GM12878 (cell line): ENCODE data around the gene DGKI. TPM values are rescaled to one million over a fixed set of nuclear protein-coding genes. Genes with fewer than 3 reads are reported as not detected.

Experiments used
- ATAC-seq: fragments of 200-7000 bp; cut with Tn5 transposase; 3 replicates; pipeline ENCODE4 v1.9.1; 2020; ENCODE audit warnings: mild to moderate bottlenecking, moderate library complexity
- BruUV-seq: library from RNA; stranded (reverse); fragments of 400-500 nt; replicated peaks from 2 replicates; lab custom pipeline; 2021; lab: Mats Ljungman, UMichigan
- CTCF ChIA-PET: fragments of 300-600 bp; sonication (Branson Sonifier 250); formaldehyde crosslinking; extraction: SDS; loops from one replicate; lab custom pipeline; 2021; ENCODE audit warnings: inconsistent platforms; lab: Yijun Ruan, JAX
- POLR2A ChIA-PET: fragments of 350-600 bp; formaldehyde crosslinking; extraction: SDS; loops from one replicate; lab custom pipeline; 2021; ENCODE audit warnings: inconsistent platforms; lab: Charles Lee
- RAD21 ChIA-PET: fragments of 300-600 bp; sonication (Branson Sonifier 250); formaldehyde crosslinking; loops from one replicate; lab custom pipeline; 2023; ENCODE audit warnings: antibody characterized with exemption; ENCODE audit not compliant: unreplicated experiment; lab: Charles Lee
- SMC1A ChIA-PET: fragments of 300-600 bp; sonication (Branson Sonifier 250); formaldehyde crosslinking; loops from one replicate; lab custom pipeline; 2023; ENCODE audit not compliant: unreplicated experiment, uncharacterized antibody; lab: Charles Lee
- DNase-seq: peaks from one replicate; pipeline ENCODE4 v3.0.0-alpha.2; 2011; ENCODE audit warnings: low read depth, low spot score
- FAIRE-seq: peaks from 3 replicates; lab custom pipeline; 2011; peaks lifted over from hg19 to GRCh38; lab: Jason Lieb, UNC
- H2AFZ ChIP-seq: 2 replicates; pipeline ENCODE4 v1.6.0; 2011; ENCODE audit warnings: low read depth, low read length, control low read depth; ENCODE audit not compliant: control insufficient read depth
- H3K27ac ChIP-seq: 2 replicates; pipeline ENCODE4 v1.5.1; 2011; ENCODE audit warnings: control low read depth; ENCODE audit not compliant: control insufficient read depth, insufficient read depth
- H3K27me3 ChIP-seq, 2 experiments: replicated peaks in 1 of 2; 2 replicates each; pipeline versions ENCODE4 v1.6.0 to v1.6.1; 2011; ENCODE audit warnings: low read length in 1 of 2; ENCODE audit not compliant: control insufficient read depth in 2 of 2, insufficient read depth in 2 of 2
- H3K36me3 ChIP-seq, 2 experiments: 2 replicates each; pipeline ENCODE4 v1.5.1; 2011; ENCODE audit warnings: low read length in 1 of 2; ENCODE audit not compliant: control insufficient read depth in 2 of 2, insufficient read depth in 2 of 2
- H3K4me1 ChIP-seq: 2 replicates; pipeline ENCODE4 v1.6.1; 2011; ENCODE audit warnings: mild to moderate bottlenecking, low read length, moderate library complexity, mixed read lengths; ENCODE audit not compliant: control insufficient read depth, insufficient read depth
- H3K4me2 ChIP-seq: 2 replicates; pipeline ENCODE4 v1.6.0; 2011; ENCODE audit warnings: control low read depth; ENCODE audit not compliant: control insufficient read depth, insufficient read depth
- H3K4me3 ChIP-seq: fragments of 200-600 bp; sonication (generic); 2 replicates; pipeline ENCODE4 v1.5.1; 2016
- H3K79me2 ChIP-seq: 2 replicates; pipeline ENCODE4 v1.6.0; 2011; ENCODE audit warnings: low read length; ENCODE audit not compliant: control insufficient read depth, insufficient read depth
- H3K9ac ChIP-seq: 2 replicates; pipeline ENCODE4 v1.8.0; 2011; ENCODE audit warnings: low read length, control low read depth, mixed read lengths; ENCODE audit not compliant: control insufficient read depth, insufficient read depth
- H3K9me3 ChIP-seq: replicated peaks from 3 replicates; pipeline ENCODE4 v1.5.1; 2011; ENCODE audit warnings: mild to moderate bottlenecking, low read length; ENCODE audit not compliant: control insufficient read depth, insufficient read depth
- H4K20me1 ChIP-seq: 2 replicates; pipeline ENCODE4 v1.6.0; 2011; ENCODE audit not compliant: control insufficient read depth, insufficient read depth
- ATF7 ChIP-seq: fragments of 450-650 bp; IDR thresholded peaks from 2 replicates; pipeline ENCODE4 v1.6.1; 2016; ENCODE audit warnings: low read depth, mild to moderate bottlenecking
- BHLHE40 ChIP-seq, 2 experiments: fragments of 450-650 bp in 1 of 2; IDR thresholded peaks; 2 replicates each; pipeline ENCODE4 v1.6.1; 2011 to 2017; ENCODE audit warnings: low read depth in 2 of 2, borderline replicate concordance in 1 of 2, improper control_type of control experiment in 1 of 2, low read length in 1 of 2, mild to moderate bottlenecking in 1 of 2
- CBFB ChIP-seq: IDR thresholded peaks from 2 replicates; pipeline ENCODE4 v1.6.1; 2016; ENCODE audit warnings: antibody characterized with exemption, low read depth
- EP300 ChIP-seq, 2 experiments: fragments of 150-350 bp in 1 of 2; IDR thresholded peaks; 2 replicates each; pipeline ENCODE4 v1.6.1; 2011 to 2012; ENCODE audit warnings: low read depth in 2 of 2, low read length in 2 of 2, borderline replicate concordance in 1 of 2, improper control_type of control experiment in 1 of 2, inconsistent platforms in 1 of 2; ENCODE audit not compliant: control insufficient read depth in 1 of 2
- MTA2 ChIP-seq: fragments of 450-650 bp; IDR thresholded peaks from 2 replicates; pipeline ENCODE4 v1.6.1; 2016; ENCODE audit warnings: low read depth, mild to moderate bottlenecking, moderate library complexity
- NFYB ChIP-seq: IDR thresholded peaks from 2 replicates; pipeline ENCODE4 v1.6.1; 2011; ENCODE audit warnings: low read depth, mild to moderate bottlenecking, low read length, improper control_type of control experiment, moderate library complexity; ENCODE audit not compliant: insufficient read depth
- NR2F1 ChIP-seq: fragments of 450-650 bp; conservative IDR thresholded peaks from 2 replicates; pipeline ENCODE4 v1.6.1; 2017; ENCODE audit warnings: mild to moderate bottlenecking
- NRF1 ChIP-seq: conservative IDR thresholded peaks from 2 replicates; pipeline ENCODE4 v1.6.1; 2011; ENCODE audit warnings: mild to moderate bottlenecking, low read depth, low read length, improper control_type of control experiment
- SMAD1 ChIP-seq: fragments of 450-650 bp; IDR thresholded peaks from 2 replicates; pipeline ENCODE4 v1.6.1; 2018; ENCODE audit warnings: mild to moderate bottlenecking, low read depth; ENCODE audit not compliant: partially characterized antibody
- SMC3 ChIP-seq: IDR thresholded peaks from 2 replicates; pipeline ENCODE4 v1.6.1; 2011; ENCODE audit warnings: low read length, improper control_type of control experiment, borderline replicate concordance
- WGBS: methylation state at CpG from one replicate; pipeline ENCODE4 v1.1.6; 2016; ENCODE audit warnings: low lambda C conversion rate; ENCODE audit not compliant: insufficient replicate concordance, insufficient coverage; ENCODE audit errors: missing lambda C conversion rate; 5-methylcytosine and 5-hydroxymethylcytosine counted together
- in situ Hi-C: fragments of 300-500 bp; cut with MboI; formaldehyde crosslinking; loops from 9 replicates; pipeline ENCODE4 v1.14.3; 2018; ENCODE audit warnings: mixed read lengths
- intact Hi-C: fragments of 100-400 bp; cut with micrococcal nuclease; formaldehyde crosslinking; loops from one replicate; pipeline ENCODE4 v1.14.2; 2022; ENCODE audit not compliant: unreplicated experiment
- polyA plus RNA-seq, 11 experiments: library from polyadenylated mRNA; depleted of rRNA in 4 of 11; unstranded in 6 of 11; stranded (reverse) in 5 of 11; fragments of >200 nt; fragmentation: Nextera tagmentation in 4 of 11; fragmentation: Illumina TruSeq in 1 of 11; extraction: Ambion mirVana in 4 of 11; extraction: Trizol in 1 of 11; gene quantifications; 1 replicate in 1 of 11; 2 replicates in 10 of 11; pipeline versions ENCODE4 v1.2.1 to v1.2.3, GENCODE V29; 2011 to 2016; ENCODE audit warnings: inconsistent platforms in 2 of 11, missing spikeins in 2 of 11, low read depth in 1 of 11
- total RNA-seq, 4 experiments: library from RNA; depleted of rRNA in 3 of 4; stranded (reverse); fragments of >200 nt in 3 of 4; fragmentation: Illumina TruSeq in 1 of 4; extraction: Trizol in 1 of 4; gene quantifications; 2 replicates each; pipeline versions ENCODE4 v1.2.1 to v1.2.3, GENCODE V29; 2013 to 2021
- TF ChIP-seq, protein P1 (sequence below): fragments of 450-650 bp; IDR thresholded peaks from 2 replicates; pipeline ENCODE4 v1.6.1; 2016; ENCODE audit warnings: mild to moderate bottlenecking, moderate library complexity, borderline replicate concordance
- TF ChIP-seq, protein P2 (sequence below): IDR thresholded peaks from 2 replicates; pipeline ENCODE4 v1.6.1; 2011; ENCODE audit warnings: borderline replicate concordance, low read depth, mild to moderate bottlenecking, moderate library complexity, low read length; ENCODE audit not compliant: insufficient read depth, poor library complexity, severe bottlenecking

DGKI gene
- total and polyA plus RNA-seq, 10 of the 15 experiments (the other 5 are each of a cell fraction or from before 2014, with no cell fraction given), result 10.4 to 37.1 (median 22.1) TPM

DNA sequence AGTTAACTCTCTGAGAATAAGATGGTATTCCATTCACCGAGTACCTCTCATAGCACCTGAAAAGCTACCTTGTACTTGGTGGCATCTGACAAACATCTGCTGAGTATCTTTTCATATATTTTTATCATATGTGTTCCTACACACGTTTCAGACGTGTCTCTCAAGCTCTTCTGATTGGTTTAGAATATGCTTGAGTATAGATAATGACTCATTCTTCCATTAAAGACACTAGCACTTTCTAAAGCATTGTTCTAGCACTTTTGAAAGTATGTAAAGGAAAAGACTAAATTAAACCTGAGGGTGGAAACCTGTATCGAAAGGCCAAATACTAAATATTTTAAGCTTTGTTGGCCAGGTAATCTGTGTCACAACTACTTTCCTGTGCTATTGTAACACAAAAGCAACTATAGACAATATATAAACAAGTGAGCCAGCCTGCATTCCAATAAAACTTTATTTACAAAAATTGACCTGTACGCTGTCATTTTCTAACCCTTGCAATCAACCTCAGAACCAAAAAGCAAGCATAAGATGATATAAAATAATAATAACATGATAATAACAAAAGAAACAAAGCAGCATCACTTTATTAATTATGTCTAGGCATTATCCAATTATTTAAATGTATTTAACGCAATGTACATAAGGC, 95.3 kb downstream of the DGKI start:
- ChIA-PET POLR2A (interaction anchor here (0.8 to 1.3 kb wide), 2 partner anchors 14 to 81 kb away, joined by 3 read pairs; no protein-coding TSS in a partner anchor), RAD21 (interaction anchor here (0.8 to 1.0 kb wide), 3 partner anchors 10 to 60 kb away, joined by 3 read pairs; no protein-coding TSS in a partner anchor), CTCF (interaction anchor here (1.2 to 1.3 kb wide), 2 partner anchors 19 to 90 kb away, joined by 3 read pairs; no protein-coding TSS in a partner anchor), SMC1A (interaction anchor here (0.7 to 1.4 kb wide), 9 partner anchors 10 to 95 kb away, joined by 3 to 6 read pairs (median 4); no protein-coding TSS in a partner anchor)
- Histone ChIP-seq H3K36me3 (no peaks in the 10 kb centered on the region), H3K9ac (no peak overlapping the region), H3K4me1 (no peaks in the 10 kb centered on the region; the same call in 1 of the 2 replicates), H3K27me3 (no peaks in the 10 kb centered on the region; a peak in 1 of 4 replicates), H3K79me2 (no peaks in the 10 kb centered on the region), H2AFZ (no peak overlapping the region), H3K27ac (no peak overlapping the region), H4K20me1 (no peaks in the 10 kb centered on the region), H3K4me2 (no peak overlapping the region), H3K4me3 (no peak overlapping the region), H3K9me3 (no peaks in the 10 kb centered on the region)
- peak; percentile 9 for TF ChIP-seq SMAD1
- TF ChIP-seq CBFB, result no peak
- no peak for TF ChIP-seq SMC3
- TF ChIP-seq, protein P1, sequence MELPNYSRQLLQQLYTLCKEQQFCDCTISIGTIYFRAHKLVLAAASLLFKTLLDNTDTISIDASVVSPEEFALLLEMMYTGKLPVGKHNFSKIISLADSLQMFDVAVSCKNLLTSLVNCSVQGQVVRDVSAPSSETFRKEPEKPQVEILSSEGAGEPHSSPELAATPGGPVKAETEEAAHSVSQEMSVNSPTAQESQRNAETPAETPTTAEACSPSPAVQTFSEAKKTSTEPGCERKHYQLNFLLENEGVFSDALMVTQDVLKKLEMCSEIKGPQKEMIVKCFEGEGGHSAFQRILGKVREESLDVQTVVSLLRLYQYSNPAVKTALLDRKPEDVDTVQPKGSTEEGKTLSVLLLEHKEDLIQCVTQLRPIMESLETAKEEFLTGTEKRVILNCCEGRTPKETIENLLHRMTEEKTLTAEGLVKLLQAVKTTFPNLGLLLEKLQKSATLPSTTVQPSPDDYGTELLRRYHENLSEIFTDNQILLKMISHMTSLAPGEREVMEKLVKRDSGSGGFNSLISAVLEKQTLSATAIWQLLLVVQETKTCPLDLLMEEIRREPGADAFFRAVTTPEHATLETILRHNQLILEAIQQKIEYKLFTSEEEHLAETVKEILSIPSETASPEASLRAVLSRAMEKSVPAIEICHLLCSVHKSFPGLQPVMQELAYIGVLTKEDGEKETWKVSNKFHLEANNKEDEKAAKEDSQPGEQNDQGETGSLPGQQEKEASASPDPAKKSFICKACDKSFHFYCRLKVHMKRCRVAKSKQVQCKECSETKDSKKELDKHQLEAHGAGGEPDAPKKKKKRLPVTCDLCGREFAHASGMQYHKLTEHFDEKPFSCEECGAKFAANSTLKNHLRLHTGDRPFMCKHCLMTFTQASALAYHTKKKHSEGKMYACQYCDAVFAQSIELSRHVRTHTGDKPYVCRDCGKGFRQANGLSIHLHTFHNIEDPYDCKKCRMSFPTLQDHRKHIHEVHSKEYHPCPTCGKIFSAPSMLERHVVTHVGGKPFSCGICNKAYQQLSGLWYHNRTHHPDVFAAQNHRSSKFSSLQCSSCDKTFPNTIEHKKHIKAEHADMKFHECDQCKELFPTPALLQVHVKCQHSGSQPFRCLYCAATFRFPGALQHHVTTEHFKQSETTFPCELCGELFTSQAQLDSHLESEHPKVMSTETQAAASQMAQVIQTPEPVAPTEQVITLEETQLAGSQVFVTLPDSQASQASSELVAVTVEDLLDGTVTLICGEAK, result peak; percentile 91; the same call in 1 of the 2 replicates
- 0 out of 2 replicates have a peak, but pooled peaks have one; percentile 13 for TF ChIP-seq ATF7
- no peak for TF ChIP-seq NRF1
- TF ChIP-seq MTA2, result peak; percentile 45; the same call in 1 of the 2 replicates
- peak; percentile 23 to 44; a peak in 2 of 4 replicates for TF ChIP-seq EP300 (IDR thresholded peaks at IDR 0.05; ENCODE audit: borderline replicate concordance in 1 of 2, control insufficient read depth in 1 of 2, low read depth in 2 of 2, low read length in 2 of 2)
- TF ChIP-seq NR2F1, result 0 out of 2 replicates have a peak, but pooled peaks have one; percentile 24
- TF ChIP-seq, protein P2, sequence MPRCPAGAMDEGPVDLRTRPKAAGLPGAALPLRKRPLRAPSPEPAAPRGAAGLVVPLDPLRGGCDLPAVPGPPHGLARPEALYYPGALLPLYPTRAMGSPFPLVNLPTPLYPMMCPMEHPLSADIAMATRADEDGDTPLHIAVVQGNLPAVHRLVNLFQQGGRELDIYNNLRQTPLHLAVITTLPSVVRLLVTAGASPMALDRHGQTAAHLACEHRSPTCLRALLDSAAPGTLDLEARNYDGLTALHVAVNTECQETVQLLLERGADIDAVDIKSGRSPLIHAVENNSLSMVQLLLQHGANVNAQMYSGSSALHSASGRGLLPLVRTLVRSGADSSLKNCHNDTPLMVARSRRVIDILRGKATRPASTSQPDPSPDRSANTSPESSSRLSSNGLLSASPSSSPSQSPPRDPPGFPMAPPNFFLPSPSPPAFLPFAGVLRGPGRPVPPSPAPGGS, result no peak
- TF ChIP-seq NFYB, result 0 out of 2 replicates have a peak, but pooled peaks have one; percentile 31
- peak in 1 of 2 experiments; percentile 30; a peak in 1 of 4 replicates for TF ChIP-seq BHLHE40 (IDR thresholded peaks at IDR 0.05; ENCODE audit: borderline replicate concordance in 1 of 2, low read depth in 2 of 2, low read length in 1 of 2)
- FAIRE-seq (no peak), DNase-seq (no peak), ATAC-seq (peak; percentile 36)
- intact Hi-C loops, result loop anchor here (5.0 kb wide), 1 partner anchor 146 kb away; no protein-coding TSS in a partner anchor
- WGBS, result 45% methylated on average over 6 of the region's 6 CpGs
- BruUV-seq, result no TSS peak
- in situ Hi-C loops, result no loop called here
